ENCODE results near the gene FAM186B.

FAM186B gene

DNA sequence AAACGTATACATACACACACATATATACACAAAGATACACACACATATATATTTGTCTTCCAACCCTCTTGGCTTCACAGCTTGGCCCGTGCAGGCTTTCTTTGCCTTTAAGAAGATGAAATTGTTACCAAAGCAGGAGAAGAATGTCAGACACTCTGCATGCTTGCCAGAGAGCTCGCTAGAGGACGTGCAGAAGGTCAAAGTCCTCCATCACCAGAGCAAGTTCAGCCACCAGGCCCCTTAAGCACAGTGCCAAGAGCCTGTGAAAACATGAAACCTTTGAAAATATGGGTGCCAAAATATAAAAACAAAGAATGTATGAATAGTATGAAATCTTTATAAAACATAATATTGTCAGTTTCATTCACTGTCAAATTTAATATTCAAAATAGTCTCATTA, 22.6 kb downstream of the FAM186B start:
- Histone ChIP-seq H3K27ac (ENCODE audit: low read depth, low read length) (no peak overlapping the region), H3K4me1 (ENCODE audit: control insufficient read depth, insufficient read depth, low read length) (peaks cover 6% of the 10 kb centered on the region), H3K4me3 (ENCODE audit: low read depth, low read length) (no peak overlapping the region), H3K27me3 (ENCODE audit: control insufficient read depth, insufficient read depth, low read length) (no peaks in the 10 kb centered on the region), H3K36me3 (ENCODE audit: control insufficient read depth, insufficient read depth, low read length) (peaks cover 19% of the 10 kb centered on the region), H3K9me3 (ENCODE audit: control insufficient read depth, insufficient read depth, low read depth, low read length) (no peaks in the 10 kb centered on the region), H3K9ac (ENCODE audit: low read length) (no peak overlapping the region)

DNA sequence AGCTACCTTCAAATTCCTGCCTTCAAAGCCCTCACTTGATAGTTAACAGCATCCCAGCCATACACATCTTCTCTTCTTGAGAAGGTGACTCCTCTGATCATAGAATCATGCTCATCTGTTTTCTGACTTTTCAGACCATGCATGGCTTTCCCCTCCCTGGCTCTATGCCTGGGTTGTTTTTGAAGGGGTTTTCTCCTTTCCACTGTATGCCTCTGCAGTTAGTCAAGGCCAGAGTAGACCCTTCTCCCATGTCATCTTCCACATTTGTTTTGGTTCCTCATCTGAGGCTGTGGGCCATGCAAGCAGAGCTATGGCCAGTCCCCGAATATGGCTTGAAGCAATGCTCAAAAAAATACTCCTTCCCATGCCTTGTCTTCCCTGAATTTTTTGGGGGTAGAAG, 23.2 kb downstream of the FAM186B start:
- peaks cover 6% of the 10 kb centered on the region for H3K4me1 ChIP-seq (ENCODE audit: control insufficient read depth, insufficient read depth, low read length)
- no peak overlapping the region for H3K4me3 ChIP-seq (ENCODE audit: low read depth, low read length)
- H3K9ac ChIP-seq (ENCODE audit: low read length), result no peak overlapping the region
- H3K36me3 ChIP-seq (ENCODE audit: control insufficient read depth, insufficient read depth, low read length), result peaks cover 17% of the 10 kb centered on the region
- no peak overlapping the region for H3K27ac ChIP-seq (ENCODE audit: low read depth, low read length)
- H3K27me3 ChIP-seq (ENCODE audit: control insufficient read depth, insufficient read depth, low read length), result no peaks in the 10 kb centered on the region
- H3K9me3 ChIP-seq (ENCODE audit: control insufficient read depth, insufficient read depth, low read depth, low read length), result no peaks in the 10 kb centered on the region

DNA sequence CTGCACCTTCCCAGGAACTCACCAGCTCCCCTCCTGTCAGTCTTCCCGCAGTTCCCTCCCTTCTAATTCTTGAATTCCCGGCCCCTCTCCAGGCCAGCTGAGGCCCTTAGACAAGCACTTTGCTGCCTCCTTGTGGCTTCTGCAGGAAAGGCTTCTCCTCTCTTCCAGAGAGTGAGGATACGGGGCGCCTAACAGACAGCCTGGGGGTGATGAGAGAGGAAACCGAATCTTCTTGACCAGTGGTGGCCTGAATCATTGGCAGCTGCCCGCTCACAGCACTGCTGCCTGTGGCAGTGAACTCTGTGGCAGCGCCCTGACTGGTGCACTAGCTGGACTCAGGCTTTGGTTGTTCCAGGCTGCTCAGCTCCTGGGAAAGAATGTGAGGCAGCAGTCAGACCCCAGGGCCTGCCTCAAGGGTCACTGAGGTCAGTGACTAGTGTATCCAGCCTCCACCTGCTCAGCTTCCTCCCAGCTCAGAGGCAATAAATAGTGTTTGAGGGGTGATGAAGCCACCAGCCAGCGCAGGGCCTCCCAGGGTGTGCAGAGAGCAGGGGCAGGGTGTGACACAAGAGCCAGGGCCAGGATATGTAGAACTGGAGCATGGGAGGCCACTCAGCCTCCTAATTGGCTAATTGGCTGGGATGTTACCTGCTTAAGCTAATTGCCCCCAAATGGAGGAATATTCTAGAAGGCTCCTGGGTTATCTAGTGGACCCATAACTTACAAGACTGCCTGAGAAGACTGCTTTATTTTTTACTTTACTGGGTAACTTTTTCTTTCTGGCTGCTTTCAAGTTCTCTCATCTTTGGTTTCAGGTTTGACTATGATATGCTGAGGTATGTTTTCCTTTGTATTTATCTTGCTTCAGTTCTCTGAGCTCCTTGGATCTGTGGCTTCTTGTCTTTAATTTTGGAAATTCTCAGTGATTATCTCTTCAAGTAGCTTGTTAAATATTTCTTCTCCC, 24.6 kb downstream of the FAM186B start:
- Histone ChIP-seq H3K9ac (ENCODE audit: low read length) (no peak overlapping the region), H3K27me3 (ENCODE audit: control insufficient read depth, insufficient read depth, low read length) (no peaks in the 10 kb centered on the region), H3K4me1 (ENCODE audit: control insufficient read depth, insufficient read depth, low read length) (peaks cover 6% of the 10 kb centered on the region), H3K9me3 (ENCODE audit: control insufficient read depth, insufficient read depth, low read depth, low read length) (no peaks in the 10 kb centered on the region), H3K4me3 (ENCODE audit: low read depth, low read length) (no peak overlapping the region), H3K27ac (ENCODE audit: low read depth, low read length) (no peak overlapping the region), H3K36me3 (ENCODE audit: control insufficient read depth, insufficient read depth, low read length) (peaks cover 16% of the 10 kb centered on the region)

DNA sequence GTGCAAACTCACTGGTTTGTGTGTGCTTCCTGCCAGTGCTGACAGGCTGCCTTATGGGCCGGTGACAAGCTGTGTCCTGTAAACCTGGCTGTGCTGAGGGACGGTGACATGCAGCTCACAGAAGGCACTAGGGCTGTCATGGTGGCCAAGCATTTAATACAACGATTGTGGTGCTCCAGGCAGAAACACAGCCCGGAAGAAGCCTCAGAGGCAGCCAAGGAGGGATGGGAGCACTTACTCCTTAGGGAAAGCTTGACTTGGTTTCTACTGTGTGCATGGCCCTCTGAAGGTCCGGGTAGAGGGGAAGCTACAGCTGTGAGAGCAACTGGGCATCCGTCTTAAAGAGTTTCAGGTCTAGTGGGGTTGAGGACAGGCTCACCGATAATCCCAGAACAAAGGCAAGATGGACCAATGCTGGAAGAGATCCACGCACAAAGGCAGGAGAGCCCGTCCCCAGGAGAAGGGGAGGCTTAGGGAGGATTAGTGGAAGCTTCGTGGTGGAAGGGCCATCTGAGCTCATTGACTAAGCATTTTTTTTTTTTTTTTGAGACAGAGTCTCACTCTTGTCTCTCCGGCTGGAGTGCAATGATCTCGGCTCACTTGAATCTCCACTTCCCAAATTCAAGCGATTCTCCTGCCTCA, 26.8 kb downstream of the FAM186B start:
- Histone ChIP-seq H3K36me3 (ENCODE audit: control insufficient read depth, insufficient read depth, low read length) (peaks cover 15% of the 10 kb centered on the region), H3K4me3 (ENCODE audit: low read depth, low read length) (no peak overlapping the region), H3K4me1 (ENCODE audit: control insufficient read depth, insufficient read depth, low read length) (peaks cover 6% of the 10 kb centered on the region), H3K27me3 (ENCODE audit: control insufficient read depth, insufficient read depth, low read length) (no peaks in the 10 kb centered on the region), H3K27ac (ENCODE audit: low read depth, low read length) (no peak overlapping the region), H3K9ac (ENCODE audit: low read length) (no peak overlapping the region), H3K9me3 (ENCODE audit: control insufficient read depth, insufficient read depth, low read depth, low read length) (no peaks in the 10 kb centered on the region)

DNA sequence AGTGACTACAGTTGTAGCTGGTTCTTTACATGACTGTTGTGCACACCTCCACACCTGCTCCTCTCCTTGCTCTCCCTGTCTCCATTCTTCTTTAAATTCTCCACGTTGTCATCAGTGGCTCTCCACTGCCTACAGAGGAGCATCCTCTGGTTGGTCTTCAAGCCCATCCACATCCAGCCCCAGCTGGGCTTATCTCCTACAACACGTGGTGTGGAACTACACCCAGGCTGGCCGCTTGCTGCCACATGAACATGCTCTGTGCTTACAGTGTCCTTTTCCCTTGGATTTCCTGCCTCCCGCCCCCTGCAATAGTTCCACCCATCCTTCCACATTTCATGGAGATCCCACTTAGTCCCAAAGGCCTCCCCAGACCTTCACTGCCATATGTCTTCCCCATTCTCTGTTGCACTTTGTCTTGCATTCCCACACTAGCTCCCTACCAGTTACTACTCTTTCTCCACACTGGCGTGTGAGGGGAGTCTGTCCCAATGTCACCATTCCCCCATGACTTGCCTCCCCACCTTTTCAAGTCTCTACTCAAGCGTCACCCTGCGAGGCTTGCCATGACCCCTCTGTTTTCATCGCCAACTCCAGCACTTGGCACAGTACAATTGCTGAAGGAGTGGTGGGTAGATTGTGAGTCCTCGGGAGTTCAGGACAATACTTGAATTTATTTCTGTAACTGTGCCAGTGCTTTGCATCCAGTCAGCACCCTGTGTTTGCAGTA, 27.7 kb downstream of the FAM186B start:
- Histone ChIP-seq H3K4me1 (ENCODE audit: control insufficient read depth, insufficient read depth, low read length) (peaks cover 6% of the 10 kb centered on the region), H3K27ac (ENCODE audit: low read depth, low read length) (no peak overlapping the region), H3K9ac (ENCODE audit: low read length) (no peak overlapping the region), H3K27me3 (ENCODE audit: control insufficient read depth, insufficient read depth, low read length) (no peaks in the 10 kb centered on the region), H3K9me3 (ENCODE audit: control insufficient read depth, insufficient read depth, low read depth, low read length) (no peaks in the 10 kb centered on the region), H3K4me3 (ENCODE audit: low read depth, low read length) (no peak overlapping the region), H3K36me3 (ENCODE audit: control insufficient read depth, insufficient read depth, low read length) (peaks cover 10% of the 10 kb centered on the region; the same call in 1 of the 2 replicates)

DNA sequence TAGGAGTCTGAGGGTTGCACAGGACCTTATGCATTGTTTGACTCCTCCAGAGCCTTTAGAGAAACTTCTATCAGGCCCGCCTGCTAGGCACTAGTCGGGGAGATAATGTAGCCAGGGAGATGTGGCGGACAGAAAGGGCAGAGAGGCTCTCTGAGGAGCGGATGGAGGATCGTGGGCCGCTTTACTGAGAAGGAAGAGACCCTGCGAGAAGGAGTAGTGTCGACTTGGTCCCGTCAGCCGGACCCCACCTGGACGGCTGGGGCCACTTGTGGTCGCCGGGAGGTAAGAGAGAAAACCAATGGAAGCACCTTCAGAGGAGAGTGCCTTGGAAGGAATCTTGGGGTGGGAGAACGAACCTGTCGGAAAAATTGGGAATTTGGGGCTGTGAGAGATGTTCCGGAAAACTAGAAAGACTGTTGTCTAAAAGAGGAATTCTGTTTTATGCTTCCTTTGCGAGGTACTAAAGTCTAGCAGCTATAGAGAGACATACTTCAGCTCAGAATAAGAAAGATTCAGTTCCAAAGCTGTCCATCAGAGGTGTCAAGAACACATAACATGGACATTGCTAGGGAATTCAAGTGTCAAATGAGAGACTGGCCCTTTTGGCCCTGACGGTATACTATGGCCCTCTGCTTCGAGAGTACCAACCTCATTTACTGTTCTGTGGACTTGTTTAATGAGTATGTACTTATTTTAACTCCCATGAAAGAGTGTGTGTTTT, 36.8 kb downstream of the FAM186B start:
- 0 out of 2 replicates have a peak, but pooled peaks cover 3% of the 10 kb centered on the region for H3K4me1 ChIP-seq (ENCODE audit: control insufficient read depth, insufficient read depth, low read length)

DNA sequence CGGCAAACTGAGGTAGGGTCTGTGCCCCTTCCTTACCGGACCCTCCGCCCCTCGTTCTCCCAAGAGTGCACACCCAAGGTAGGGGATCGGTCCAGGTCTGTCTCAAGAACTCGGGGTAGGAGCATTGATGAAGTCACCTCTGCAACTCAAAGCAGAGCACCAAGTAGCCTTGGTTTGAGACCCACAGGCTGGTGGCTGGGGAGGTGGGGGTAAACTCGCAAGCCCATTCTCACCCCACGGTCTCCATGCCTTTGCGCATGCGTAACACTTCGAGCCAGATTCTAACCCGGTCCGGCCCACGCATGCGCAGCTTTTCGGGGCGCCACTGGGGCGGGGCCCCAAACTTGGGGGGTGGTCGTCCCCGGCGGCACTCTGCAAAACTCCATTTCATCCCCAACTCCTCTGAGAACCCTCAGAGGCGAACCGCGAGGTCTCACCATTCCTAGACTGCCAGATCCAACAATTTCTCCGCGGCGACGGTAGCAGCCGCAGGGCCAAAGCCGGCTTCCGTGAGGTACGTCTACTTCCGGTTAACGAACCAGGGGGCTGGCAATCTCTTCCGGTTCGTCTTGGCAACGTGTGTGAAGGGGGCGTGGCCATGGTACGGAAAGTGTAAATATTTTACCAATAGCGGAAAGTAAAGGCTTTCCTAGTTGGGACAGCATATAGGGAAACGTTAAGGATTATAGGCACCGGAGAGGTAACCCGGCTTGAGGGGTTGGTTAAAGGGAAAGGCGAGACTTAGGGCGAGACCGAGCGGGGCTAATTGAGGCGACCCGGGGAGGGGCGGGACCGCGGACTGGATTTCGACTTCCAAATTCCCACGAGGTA, 37.6 kb downstream of the FAM186B start, which contains the start of gene MCRS1:
TSS of gene MCRS1 (minus strand) at position 532 of the 831 bp plus-strand sequence. CDS start 1,411 bp downstream, outside the sequence.
- Histone ChIP-seq H3K36me3 (ENCODE audit: control insufficient read depth, insufficient read depth, low read length) (peaks cover 33% of the 10 kb centered on the region), H3K4me1 (ENCODE audit: control insufficient read depth, insufficient read depth, low read length) (0 out of 2 replicates have a peak, but pooled peaks cover 3% of the 10 kb centered on the region), H3K4me3 (ENCODE audit: low read depth, low read length) (peak within 1 kb of the TSS; percentile 90), H3K27me3 (ENCODE audit: control insufficient read depth, insufficient read depth, low read length) (no peaks in the 10 kb centered on the region), H3K27ac (ENCODE audit: low read depth, low read length) (peak within 1 kb of the TSS; percentile 89), H3K9ac (ENCODE audit: low read length) (peak within 1 kb of the TSS; percentile 91), H3K9me3 (ENCODE audit: control insufficient read depth, insufficient read depth, low read depth, low read length) (no peaks in the 10 kb centered on the region; the same call in 1 of the 2 replicates)

More for the DNA sequence above, 36.8 kb downstream of the FAM186B start:
- Histone ChIP-seq H3K9me3 (ENCODE audit: control insufficient read depth, insufficient read depth, low read depth, low read length) (no peaks in the 10 kb centered on the region; the same call in 1 of the 2 replicates), H3K36me3 (ENCODE audit: control insufficient read depth, insufficient read depth, low read length) (peaks cover 25% of the 10 kb centered on the region), H3K4me3 (ENCODE audit: low read depth, low read length) (peak overlapping the region; percentile 90), H3K27me3 (ENCODE audit: control insufficient read depth, insufficient read depth, low read length) (no peaks in the 10 kb centered on the region), H3K27ac (ENCODE audit: low read depth, low read length) (peak overlapping the region; percentile 89; the same call in 1 of the 2 replicates), H3K9ac (ENCODE audit: low read length) (peak overlapping the region; percentile 91)

DNA sequence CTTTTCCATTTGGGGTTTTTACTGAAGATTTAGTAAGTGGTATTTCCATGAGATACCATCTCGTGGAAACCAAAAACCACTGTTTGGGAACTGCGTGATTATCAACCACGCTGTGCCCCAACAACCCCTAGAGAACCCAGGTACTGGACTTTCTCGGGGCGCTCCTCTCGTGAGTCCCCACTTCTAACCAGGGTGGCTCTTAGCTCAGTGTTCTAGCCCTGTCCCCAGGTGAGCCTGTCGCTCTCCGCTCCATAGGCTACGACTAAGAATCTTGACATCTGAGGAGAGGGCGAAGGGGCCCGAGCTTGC, 38.2 kb downstream of the FAM186B start:
- Histone ChIP-seq H3K9me3 (ENCODE audit: control insufficient read depth, insufficient read depth, low read depth, low read length) (no peaks in the 10 kb centered on the region; the same call in 1 of the 2 replicates), H3K27ac (ENCODE audit: low read depth, low read length) (peak overlapping the region; percentile 89; the same call in 1 of the 2 replicates), H3K9ac (ENCODE audit: low read length) (peak overlapping the region; percentile 91), H3K4me1 (ENCODE audit: control insufficient read depth, insufficient read depth, low read length) (0 out of 2 replicates have a peak, but pooled peaks cover 3% of the 10 kb centered on the region), H3K4me3 (ENCODE audit: low read depth, low read length) (peak overlapping the region; percentile 90), H3K36me3 (ENCODE audit: control insufficient read depth, insufficient read depth, low read length) (peaks cover 39% of the 10 kb centered on the region), H3K27me3 (ENCODE audit: control insufficient read depth, insufficient read depth, low read length) (no peaks in the 10 kb centered on the region)

DNA sequence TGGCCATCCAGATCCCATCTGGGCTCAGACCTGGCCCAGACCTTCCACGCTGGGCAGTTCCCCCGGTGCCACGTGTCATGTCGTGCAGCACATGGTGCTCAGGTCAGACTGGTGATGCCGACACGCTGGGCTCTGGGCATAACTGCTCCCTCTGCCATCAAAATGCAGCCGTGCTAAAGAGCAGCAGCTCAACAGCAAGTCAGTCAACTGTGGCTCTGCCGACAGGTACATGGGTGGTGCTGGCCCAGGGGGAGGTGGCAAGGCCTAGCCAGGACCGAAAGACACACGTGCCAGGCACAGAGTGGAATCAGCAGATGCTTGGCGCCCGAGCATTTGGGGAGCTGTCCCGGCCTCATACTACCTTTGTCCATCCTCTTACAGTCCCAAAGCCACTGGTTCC, 39.1 kb downstream of the FAM186B start:
- H3K36me3 ChIP-seq (ENCODE audit: control insufficient read depth, insufficient read depth, low read length), result peaks cover 48% of the 10 kb centered on the region
- no peaks in the 10 kb centered on the region for H3K27me3 ChIP-seq (ENCODE audit: control insufficient read depth, insufficient read depth, low read length)
- no peak overlapping the region for H3K4me3 ChIP-seq (ENCODE audit: low read depth, low read length)
- no peak overlapping the region for H3K9ac ChIP-seq (ENCODE audit: low read length)
- H3K4me1 ChIP-seq (ENCODE audit: control insufficient read depth, insufficient read depth, low read length), result 0 out of 2 replicates have a peak, but pooled peaks cover 3% of the 10 kb centered on the region
- no peak overlapping the region for H3K27ac ChIP-seq (ENCODE audit: low read depth, low read length)
- H3K9me3 ChIP-seq (ENCODE audit: control insufficient read depth, insufficient read depth, low read depth, low read length), result no peaks in the 10 kb centered on the region

Data from HUES6 (cell line).